H9 (cell line): ENCODE measurements around the gene PARM1. TPM values are rescaled to one million over a fixed set of nuclear protein-coding genes. Genes with fewer than 3 reads are reported as not detected.

Experiments
- DNase-seq: peaks from one replicate; pipeline ENCODE4 v3.0.0-alpha.2; 2017
- H2AFZ ChIP-seq: one replicate; pipeline ENCODE4 v1.6.1; 2013; ENCODE audit warnings: mild to moderate bottlenecking, low read length, control low read depth, moderate library complexity
- H2AK5ac ChIP-seq: 2 replicates; pipeline ENCODE4 v1.6.1; 2013; ENCODE audit warnings: low read length, control low read depth, mixed read lengths; ENCODE audit not compliant: insufficient read length
- H2BK120ac ChIP-seq: one replicate; pipeline ENCODE4 v1.6.1; 2013; ENCODE audit warnings: low read depth, mild to moderate bottlenecking, low read length, control low read depth, inconsistent platforms; ENCODE audit not compliant: poor library complexity, severe bottlenecking
- H2BK12ac ChIP-seq: 2 replicates; pipeline ENCODE4 v1.6.1; 2013; ENCODE audit warnings: low read length, control low read depth, mixed read lengths, low read depth; ENCODE audit not compliant: insufficient read length
- H2BK15ac ChIP-seq: 2 replicates; pipeline ENCODE4 v1.6.1; 2013; ENCODE audit warnings: low read depth, low read length, control low read depth
- H2BK20ac ChIP-seq: one replicate; pipeline ENCODE4 v1.6.1; 2013; ENCODE audit warnings: low read depth, mild to moderate bottlenecking, low read length, control low read depth, inconsistent platforms; ENCODE audit not compliant: poor library complexity, severe bottlenecking
- H2BK5ac ChIP-seq: 2 replicates; pipeline ENCODE4 v1.6.1; 2013; ENCODE audit warnings: low read length, control low read depth, mixed read lengths; ENCODE audit not compliant: insufficient read length
- H3K14ac ChIP-seq: 2 replicates; pipeline ENCODE4 v1.6.1; 2013; ENCODE audit warnings: low read length, control low read depth; ENCODE audit not compliant: insufficient read depth
- H3K18ac ChIP-seq: 2 replicates; pipeline ENCODE4 v1.6.1; 2013; ENCODE audit warnings: low read depth, mild to moderate bottlenecking, mixed read lengths, low read length, control low read depth; ENCODE audit not compliant: insufficient read length
- H3K23ac ChIP-seq: 2 replicates; pipeline ENCODE4 v1.6.1; 2013; ENCODE audit warnings: low read length, control low read depth, mixed read lengths, low read depth; ENCODE audit not compliant: insufficient read length
- H3K23me2 ChIP-seq: 2 replicates; pipeline ENCODE4 v1.6.1; 2013; ENCODE audit warnings: low read depth, mild to moderate bottlenecking, mixed read lengths, low read length, control low read depth; ENCODE audit not compliant: insufficient read length, poor library complexity, severe bottlenecking
- H3K27ac ChIP-seq: 2 replicates; pipeline ENCODE4 v1.5.1; 2013; ENCODE audit warnings: low read length, control low read depth, mixed read lengths, low read depth; ENCODE audit not compliant: insufficient read length
- H3K27me3 ChIP-seq: 2 replicates; pipeline ENCODE4 v1.6.1; 2013; ENCODE audit warnings: low read length, control low read depth, inconsistent platforms; ENCODE audit not compliant: insufficient read depth
- H3K4ac ChIP-seq: 2 replicates; pipeline ENCODE4 v1.6.1; 2013; ENCODE audit warnings: low read depth, mild to moderate bottlenecking, control low read depth, inconsistent platforms, low read length, moderate library complexity
- H3K4me1 ChIP-seq: 2 replicates; pipeline ENCODE4 v1.6.1; 2013; ENCODE audit warnings: low read length, control low read depth, inconsistent platforms; ENCODE audit not compliant: insufficient read depth
- H3K4me2 ChIP-seq: 2 replicates; pipeline ENCODE4 v1.6.1; 2013; ENCODE audit warnings: low read length, control low read depth, mixed read lengths; ENCODE audit not compliant: insufficient read length, insufficient read depth
- H3K56ac ChIP-seq: 2 replicates; pipeline ENCODE4 v1.6.1; 2013; ENCODE audit warnings: low read depth, mild to moderate bottlenecking, mixed read lengths, low read length, control low read depth; ENCODE audit not compliant: insufficient read length
- H3K79me1 ChIP-seq: 2 replicates; pipeline ENCODE4 v1.6.1; 2013; ENCODE audit warnings: low read depth, mild to moderate bottlenecking, moderate library complexity, low read length, control low read depth, inconsistent platforms; ENCODE audit not compliant: insufficient read depth, poor library complexity, severe bottlenecking
- H3K79me2 ChIP-seq: 2 replicates; pipeline ENCODE4 v1.6.1; 2013; ENCODE audit warnings: low read length, control low read depth, inconsistent platforms; ENCODE audit not compliant: insufficient read depth
- H3K9ac ChIP-seq: 2 replicates; pipeline ENCODE4 v1.6.1; 2013; ENCODE audit warnings: low read length, control low read depth, mixed read lengths; ENCODE audit not compliant: insufficient read length; ENCODE audit errors: extremely low read depth
- H3K9me3 ChIP-seq: one replicate; pipeline ENCODE4 v1.6.1; 2013; ENCODE audit warnings: low read depth, low read length, inconsistent platforms; ENCODE audit not compliant: control insufficient read depth
- H3T11ph ChIP-seq: one replicate; pipeline ENCODE4 v1.6.1; 2013; ENCODE audit warnings: mild to moderate bottlenecking, low read length, control low read depth, inconsistent platforms
- H4K20me1 ChIP-seq: one replicate; pipeline ENCODE4 v1.6.1; 2013; ENCODE audit not compliant: control insufficient read depth, insufficient read length, insufficient read depth
- H4K5ac ChIP-seq: 2 replicates; pipeline ENCODE4 v1.6.1; 2013; ENCODE audit warnings: low read depth, mild to moderate bottlenecking, mixed read lengths, low read length, control low read depth; ENCODE audit not compliant: insufficient read length
- H4K8ac ChIP-seq: replicated peaks from 2 replicates; pipeline ENCODE4 v1.6.1; 2013; ENCODE audit warnings: low read length, control low read depth, mixed read lengths, low read depth; ENCODE audit not compliant: insufficient read length
- H4K91ac ChIP-seq: 2 replicates; pipeline ENCODE4 v1.6.1; 2013; ENCODE audit warnings: low read depth, mild to moderate bottlenecking, moderate library complexity, mixed read lengths, low read length, control low read depth; ENCODE audit not compliant: insufficient read length
- H3K27ac Mint-ChIP-seq, 3 experiments: 2 replicates in 2 of 3; 3 replicates in 1 of 3; pipeline ENCODE4 v1.8.0; 2020 to 2021; ENCODE audit warnings: mixed read lengths in 3 of 3, mild to moderate bottlenecking in 1 of 3, moderate library complexity in 1 of 3
- H3K27me3 Mint-ChIP-seq: 2 replicates; pipeline ENCODE4 v1.8.0; 2021; ENCODE audit warnings: low read depth, mild to moderate bottlenecking, moderate library complexity, mixed read lengths
- H3K36me3 Mint-ChIP-seq, 3 experiments: 2 replicates in 2 of 3; 3 replicates in 1 of 3; pipeline ENCODE4 v1.8.0; 2020 to 2021; ENCODE audit warnings: low read depth in 3 of 3, mixed read lengths in 3 of 3; ENCODE audit not compliant: insufficient read depth in 1 of 3
- H3K4me1 Mint-ChIP-seq, 2 experiments: 2 replicates each; pipeline ENCODE4 v1.8.0; 2020; ENCODE audit warnings: mixed read lengths in 2 of 2
- H3K4me3 Mint-ChIP-seq, 2 experiments: 2 replicates in 1 of 2; 3 replicates in 1 of 2; pipeline ENCODE4 v1.8.0; 2020 to 2021; ENCODE audit warnings: mild to moderate bottlenecking in 2 of 2, mixed read lengths in 2 of 2, moderate library complexity in 1 of 2
- H3K9me3 Mint-ChIP-seq, 2 experiments: 2 replicates in 1 of 2; 3 replicates in 1 of 2; pipeline ENCODE4 v1.8.0; 2020; ENCODE audit warnings: mild to moderate bottlenecking in 2 of 2, mixed read lengths in 2 of 2, moderate library complexity in 1 of 2
- CTCF ChIP-seq: fragments of 200-600 bp; sonication (generic); conservative IDR thresholded peaks from 3 replicates; pipeline ENCODE4 v1.8.0; 2021; ENCODE audit warnings: antibody characterized with exemption, mild to moderate bottlenecking
- WGBS: extraction: QIAGEN DNeasy Blood & Tissue Kit; methylation state at CpG from one replicate; pipeline ENCODE4 v1.1.7; 2013; ENCODE audit warnings: missing lambda C conversion rate, low lambda C conversion rate, mixed read lengths; ENCODE audit not compliant: insufficient read length; ENCODE audit errors: extremely low coverage; 5-methylcytosine and 5-hydroxymethylcytosine counted together
- total RNA-seq: library from RNA; stranded (reverse); gene quantifications from 2 replicates; pipeline ENCODE4 v1.2.1, GENCODE V29; 2021

The PARM1 gene
- total RNA-seq, 1 experiment from 2014 or later = 2.0 TPM

GRCh38 chr4:74942251-74942917 lies 9.5 kb downstream of the PARM1 start:
- Mint-ChIP-seq H3K9me3 (no peaks in the 10 kb centered on the region), H3K27me3 (peaks cover under 1% of the 10 kb centered on the region), H3K27ac (0 out of 7 replicates have a peak overlapping the region, but pooled peaks of 1 of the 3 experiments have one; percentile 19), H3K36me3 (no peaks in the 10 kb centered on the region), H3K4me1 (peaks cover 8 to 14% of the 10 kb centered on the region in 2 experiments), H3K4me3 (no peak overlapping the region)
- Histone ChIP-seq H3K23me2 (no peaks in the 10 kb centered on the region), H4K20me1 (no peaks in the 10 kb centered on the region), H2BK15ac (no peak overlapping the region), H2AFZ (no peak overlapping the region), H3K4me1 (no peaks in the 10 kb centered on the region), H3K18ac (peak overlapping the region; percentile 44), H3K9me3 (no peaks in the 10 kb centered on the region), H3K9ac (no peak overlapping the region), H3K4ac (no peak overlapping the region), H3K56ac (no peak overlapping the region), H2AK5ac (no peak overlapping the region), H3K27ac (no peak overlapping the region), H4K5ac (no peak overlapping the region), H3K27me3 (no peaks in the 10 kb centered on the region), H3T11ph (no peak overlapping the region), H3K23ac (no peak overlapping the region), H4K91ac (no peak overlapping the region), H2BK5ac (no peak overlapping the region), H2BK120ac (no peak overlapping the region), H4K8ac (no peak overlapping the region), H2BK20ac (no peak overlapping the region), H3K4me2 (no peak overlapping the region), H3K79me2 (no peaks in the 10 kb centered on the region), H2BK12ac (no peak overlapping the region), H3K79me1 (no peaks in the 10 kb centered on the region), H3K14ac (no peak overlapping the region)
- WGBS = no CpG with 5 or more reads among the region's 3 CpGs
- no peak for TF ChIP-seq CTCF
- DNase-seq = no peak
